MG63 (cell line): ENCODE data around the gene DNAJB12. TPM values are rescaled to one million over a fixed set of nuclear protein-coding genes. Genes with fewer than 3 reads are reported as not detected.
"Not testable (repeated sequence)": the region's sequence is repeated elsewhere in the genome, so short reads cannot be mapped to it uniquely, and the experiment has no call there.

Source experiments
- DNase-seq: peaks from one replicate; pipeline ENCODE4 v3.0.0-alpha.2; 2020
- H3K27me3 ChIP-seq: fragments of 250-450 bp; sonication (Bioruptor Pico); 2 replicates; pipeline ENCODE4 v1.5.1; 2020; ENCODE audit warnings: mild to moderate bottlenecking, moderate library complexity
- H3K36me3 ChIP-seq: fragments of 250-450 bp; sonication (Bioruptor Pico); 2 replicates; pipeline ENCODE4 v1.5.1; 2020; ENCODE audit warnings: mild to moderate bottlenecking, moderate library complexity
- H3K4me3 ChIP-seq: fragments of 250-450 bp; sonication (Bioruptor Pico); 2 replicates; pipeline ENCODE4 v1.5.1; 2020; ENCODE audit warnings: mild to moderate bottlenecking, moderate library complexity
- H3K9me3 ChIP-seq: fragments of 250-450 bp; sonication (Bioruptor Pico); 2 replicates; pipeline ENCODE4 v1.5.1; 2020; ENCODE audit warnings: mild to moderate bottlenecking, moderate library complexity
- total RNA-seq: library from RNA; depleted of rRNA; stranded (reverse); fragments of >200 nt; shearing (Covaris generic); gene quantifications from 2 replicates; pipeline ENCODE4 v1.2.3, GENCODE V29; 2014; ENCODE audit warnings: low replicate concordance

Gene DNAJB12
- total RNA-seq, 1 experiment from 2014 or later = 19.3 TPM

DNA sequence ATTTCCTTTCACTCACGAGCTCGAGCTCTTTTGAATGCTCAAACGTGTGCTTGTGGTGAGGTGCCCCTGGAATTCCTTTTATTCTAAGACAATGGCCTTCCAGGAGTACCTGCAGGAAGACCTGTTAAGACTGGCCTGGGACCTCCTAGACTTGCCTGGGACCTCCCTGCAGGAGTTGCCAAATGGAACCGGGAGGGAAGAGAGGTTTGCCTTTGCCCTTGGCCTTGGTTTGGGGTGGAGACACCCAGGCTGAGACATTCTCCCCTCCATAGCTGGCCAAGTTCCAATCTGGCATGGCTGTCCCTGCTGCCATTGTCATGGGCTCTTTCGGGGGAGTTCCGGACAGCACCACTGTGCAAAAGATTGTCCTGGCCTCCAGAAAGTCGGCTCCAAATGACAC lies 39.7 kb downstream of the DNAJB12 start:
- H3K36me3 ChIP-seq = no peaks in the 10 kb centered on the region
- no peak for DNase-seq
- H3K9me3 ChIP-seq = no peaks in the 10 kb centered on the region
- H3K4me3 ChIP-seq = no peak overlapping the region
- no peaks in the 10 kb centered on the region for H3K27me3 ChIP-seq

- no peak overlapping the region for H3K4me3 ChIP-seq
- no peaks in the 10 kb centered on the region for H3K36me3 ChIP-seq
- no peaks in the 10 kb centered on the region for H3K27me3 ChIP-seq
- no peaks in the 10 kb centered on the region for H3K9me3 ChIP-seq
- no peak for DNase-seq
These were observed 40.5 kb downstream of the DNAJB12 start for GRCh38 chr10:72314263-72314662.

DNA sequence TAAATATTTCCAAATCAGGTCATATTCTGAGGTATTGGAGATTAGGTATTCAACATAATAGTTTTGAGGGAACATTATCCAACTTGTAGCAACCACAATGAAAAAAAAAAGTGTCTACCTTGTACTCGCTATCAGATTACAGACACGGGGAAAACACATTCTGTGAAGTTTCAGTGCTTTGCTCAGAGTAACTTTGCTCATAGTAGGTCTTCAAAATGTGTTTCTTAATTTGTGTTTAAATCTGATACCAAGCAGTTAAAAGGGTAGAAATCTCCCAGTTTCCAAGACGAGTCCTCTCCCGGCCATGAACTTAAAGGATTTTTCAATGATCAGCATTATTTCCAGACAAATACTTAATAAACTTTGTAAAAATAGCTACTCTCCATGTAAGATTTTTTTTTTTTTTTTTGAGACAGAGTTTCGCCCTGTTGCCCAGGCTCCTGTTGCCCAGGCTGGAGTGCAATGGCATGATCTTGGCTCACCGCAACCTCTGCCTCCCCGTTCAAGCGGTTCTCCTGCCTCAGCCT lies 41.8 kb downstream of the DNAJB12 start:
- no peak overlapping the region for H3K4me3 ChIP-seq

DNA sequence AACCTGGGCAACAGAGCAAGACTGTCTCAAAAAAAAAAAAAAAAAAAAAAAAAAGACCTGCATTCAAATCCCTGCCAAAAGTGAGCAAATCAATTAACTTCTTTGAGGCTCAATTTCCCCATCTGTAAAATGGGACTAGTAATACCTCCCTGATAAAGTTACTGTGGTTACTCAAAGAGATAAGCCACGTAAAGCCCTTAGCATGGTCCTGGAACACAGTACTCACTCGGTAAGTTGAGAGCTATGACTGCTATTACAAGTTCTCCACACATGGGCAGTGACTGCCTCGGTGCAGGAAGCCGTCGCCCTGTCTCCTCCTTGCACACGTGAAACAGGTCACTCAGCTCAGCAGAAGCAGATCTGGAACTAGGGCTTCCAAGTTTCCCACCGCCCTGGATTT lies 43.1 kb downstream of the DNAJB12 start:
- no peak overlapping the region for H3K4me3 ChIP-seq
- H3K36me3 ChIP-seq = no peaks in the 10 kb centered on the region
- DNase-seq = no peak
- no peaks in the 10 kb centered on the region for H3K27me3 ChIP-seq
- no peaks in the 10 kb centered on the region for H3K9me3 ChIP-seq

More for the DNA sequence above, 41.8 kb downstream of the DNAJB12 start:
- no peaks in the 10 kb centered on the region for H3K27me3 ChIP-seq
- H3K9me3 ChIP-seq = no peaks in the 10 kb centered on the region
- no peaks in the 10 kb centered on the region for H3K36me3 ChIP-seq
- DNase-seq = no peak

DNA sequence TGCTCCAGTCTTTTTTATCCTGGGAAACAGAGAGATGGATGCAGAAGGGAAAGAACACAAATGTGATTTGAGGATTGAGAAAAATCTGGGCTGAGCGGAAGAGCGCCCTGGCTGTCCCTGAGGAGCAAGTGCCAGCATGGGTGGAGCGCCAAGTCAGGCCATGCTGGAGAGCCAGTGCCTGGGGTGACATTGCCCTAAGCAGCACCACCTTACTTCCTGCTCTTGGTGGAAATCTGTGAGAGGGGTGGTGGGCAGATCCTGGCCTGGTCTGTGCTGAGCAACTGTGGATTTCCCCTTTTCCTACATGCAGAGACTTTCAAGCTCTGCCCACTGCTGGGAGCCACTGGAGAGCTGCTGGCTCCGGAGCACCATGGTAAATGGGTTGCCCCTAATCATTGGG lies 44.1 kb downstream of the DNAJB12 start:
- Histone ChIP-seq H3K27me3 (no peaks in the 10 kb centered on the region), H3K9me3 (no peaks in the 10 kb centered on the region), H3K36me3 (no peaks in the 10 kb centered on the region), H3K4me3 (no peak overlapping the region)
- no peak for DNase-seq

- no peak overlapping the region for H3K4me3 ChIP-seq
- H3K27me3 ChIP-seq = no peaks in the 10 kb centered on the region
- H3K36me3 ChIP-seq = no peaks in the 10 kb centered on the region
- no peak for DNase-seq
- no peaks in the 10 kb centered on the region for H3K9me3 ChIP-seq
These were observed 44.5 kb downstream of the DNAJB12 start for GRCh38 chr10:72310241-72310633.

- Histone ChIP-seq H3K36me3 (no peaks in the 10 kb centered on the region), H3K4me3 (no peak overlapping the region), H3K9me3 (no peaks in the 10 kb centered on the region), H3K27me3 (no peaks in the 10 kb centered on the region)
- peak; percentile 42 for DNase-seq
These were observed 45.2 kb downstream of the DNAJB12 start for GRCh38 chr10:72309290-72310240.

- peak; percentile 88 for DNase-seq
These were observed 46.3 kb downstream of the DNAJB12 start for GRCh38 chr10:72308320-72308987.

DNA sequence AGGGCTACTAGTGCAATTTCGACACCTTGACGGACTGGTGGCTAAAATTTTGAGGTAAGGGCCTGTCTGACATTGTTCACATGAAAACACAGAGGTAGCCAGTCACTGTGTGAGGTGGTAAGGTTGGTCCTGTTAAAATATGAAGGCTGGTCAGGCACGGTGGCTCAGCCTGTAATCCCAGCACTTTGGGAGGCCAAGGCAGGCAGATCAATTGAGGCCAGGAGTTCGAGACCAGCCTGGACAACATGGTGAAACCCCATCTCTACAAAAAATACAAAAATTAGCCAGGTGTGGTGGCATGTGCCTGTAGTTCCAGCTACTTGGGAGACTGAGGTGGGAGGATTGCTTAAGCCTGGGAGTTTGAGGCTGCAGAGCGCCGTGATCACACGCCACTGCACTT lies 47.0 kb downstream of the DNAJB12 start:
- H3K27me3 ChIP-seq, DNase-seq, H3K4me3 ChIP-seq, H3K9me3 ChIP-seq, H3K36me3 ChIP-seq: not testable (repeated sequence)

More at GRCh38 chr10:72308320-72308987, 46.3 kb downstream of the DNAJB12 start:
- no peaks in the 10 kb centered on the region for H3K9me3 ChIP-seq
- no peaks in the 10 kb centered on the region for H3K27me3 ChIP-seq
- no peaks in the 10 kb centered on the region for H3K36me3 ChIP-seq
- no peak overlapping the region for H3K4me3 ChIP-seq

DNA sequence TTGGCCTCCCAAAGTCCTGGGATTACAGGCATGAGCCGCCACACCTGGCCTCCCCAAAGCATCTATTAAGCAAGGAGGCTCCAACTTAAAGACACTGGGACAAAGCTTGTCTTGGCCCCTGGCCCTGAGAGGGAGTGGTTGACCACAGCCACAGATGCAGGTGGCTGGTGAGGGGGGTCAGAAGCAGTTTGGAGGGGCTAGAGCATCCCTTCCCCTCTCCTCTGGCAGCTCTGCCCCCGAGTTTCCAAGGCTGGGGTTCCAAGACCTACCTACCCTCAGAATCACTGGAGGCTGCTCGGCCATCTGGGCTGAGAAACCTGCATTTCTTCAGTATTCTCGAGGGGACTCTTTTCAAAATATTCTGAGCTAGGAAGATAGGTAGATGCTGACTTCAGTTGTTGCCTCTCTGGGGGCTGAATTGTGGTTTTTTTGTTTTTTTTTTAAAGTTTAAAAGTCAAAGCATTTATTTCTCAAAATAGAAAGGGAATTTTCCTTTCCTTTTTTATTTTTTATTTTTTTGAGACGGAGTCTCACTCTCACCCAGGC lies 48.4 kb downstream of the DNAJB12 start:
- no peaks in the 10 kb centered on the region for H3K9me3 ChIP-seq
- no peak overlapping the region for H3K4me3 ChIP-seq
- H3K27me3 ChIP-seq = no peaks in the 10 kb centered on the region
- no peak for DNase-seq
- H3K36me3 ChIP-seq = no peaks in the 10 kb centered on the region

GRCh38 chr10:72303424-72304128 lies 51.1 kb downstream of the DNAJB12 start:
- Histone ChIP-seq H3K4me3 (no peak overlapping the region), H3K36me3 (no peaks in the 10 kb centered on the region), H3K27me3 (no peaks in the 10 kb centered on the region), H3K9me3 (no peaks in the 10 kb centered on the region)
- no peak for DNase-seq

DNA sequence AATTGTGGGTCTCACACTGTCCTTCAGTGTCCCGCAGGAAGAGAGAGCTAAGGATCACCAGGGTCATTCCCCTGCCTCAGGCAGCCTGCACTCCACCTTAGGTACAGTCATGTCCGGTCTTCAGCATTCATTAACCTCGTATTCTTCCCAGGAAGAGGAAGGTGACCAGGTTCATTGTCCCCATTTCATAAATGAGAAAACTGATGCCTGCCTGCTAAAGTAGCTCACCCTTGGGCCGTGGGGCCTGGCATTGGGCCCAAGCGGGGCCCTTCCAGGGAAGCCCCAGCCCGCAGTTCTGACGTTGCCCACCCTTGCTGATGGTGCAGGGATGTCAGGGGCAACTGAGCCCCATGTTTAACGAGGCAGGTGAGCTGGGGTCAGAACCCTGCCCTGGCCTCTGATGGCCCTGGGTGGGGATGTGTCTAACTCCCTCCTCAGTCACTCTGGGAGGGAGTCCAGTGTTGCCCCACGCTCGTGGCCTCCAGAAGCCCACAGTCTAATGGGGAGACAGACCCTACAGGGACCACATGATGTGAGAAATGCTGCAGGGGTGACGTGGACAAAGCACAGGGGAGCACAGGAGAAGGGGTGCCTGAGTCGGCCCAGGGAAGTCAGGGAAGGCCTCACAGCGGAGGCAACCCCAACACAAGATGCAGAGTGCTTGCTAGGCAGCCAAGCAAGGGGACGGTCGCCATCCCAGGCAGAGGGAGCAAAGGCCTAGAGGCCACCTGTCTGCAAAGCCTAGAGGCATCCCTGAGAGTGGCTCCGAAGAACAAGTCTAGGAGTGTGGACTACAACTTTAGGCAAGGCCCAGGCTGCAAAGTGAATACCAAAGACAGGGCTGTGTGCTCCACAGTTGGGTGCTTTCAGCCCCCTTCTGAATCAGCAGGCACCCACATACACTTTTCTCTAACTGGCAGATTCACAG lies 55.9 kb downstream of the DNAJB12 start:
- DNase-seq = no peak
- no peaks in the 10 kb centered on the region for H3K36me3 ChIP-seq
- no peak overlapping the region for H3K4me3 ChIP-seq
- no peaks in the 10 kb centered on the region for H3K27me3 ChIP-seq
- H3K9me3 ChIP-seq = no peaks in the 10 kb centered on the region

DNA sequence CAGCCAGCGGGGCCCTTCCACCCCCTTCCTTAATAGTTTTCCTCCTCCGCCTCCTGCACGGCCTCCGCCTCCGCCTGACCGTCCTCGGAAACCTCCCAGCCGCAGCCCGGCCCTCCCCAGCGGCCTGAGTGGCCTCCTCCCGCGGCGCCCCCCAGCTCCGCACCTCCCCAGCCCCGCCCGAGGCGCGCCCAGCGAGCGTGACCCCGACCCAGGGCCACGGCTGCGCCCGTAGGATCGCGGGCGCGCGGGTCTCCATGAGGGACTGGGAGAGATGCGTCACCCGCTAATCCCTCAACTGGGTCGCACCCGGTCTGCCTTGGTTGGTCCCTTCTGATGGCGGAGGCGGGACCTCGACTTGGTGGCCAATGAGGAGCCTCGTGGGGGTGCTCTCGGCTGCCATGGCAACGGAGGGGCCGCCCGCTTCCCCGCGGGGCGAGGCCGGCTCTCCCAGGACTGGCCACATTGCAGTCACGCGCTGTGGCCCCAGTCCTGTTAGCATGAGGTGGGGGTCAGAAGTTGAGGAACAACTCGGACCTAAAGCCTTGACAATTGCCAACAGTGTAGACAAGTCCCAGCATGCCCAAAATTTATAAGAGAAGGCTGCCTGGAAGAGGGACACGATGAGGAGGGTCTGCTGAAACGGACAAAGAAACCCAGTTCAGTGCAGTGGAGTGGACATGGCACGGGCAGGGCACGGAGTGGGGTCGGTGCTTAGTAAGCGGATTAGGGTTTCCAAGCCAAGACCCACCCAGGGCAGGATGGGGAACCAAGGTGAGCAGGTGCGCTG lies 56.7 kb downstream of the DNAJB12 start:
- Histone ChIP-seq H3K4me3 (peak overlapping the region; percentile 57), H3K27me3 (no peaks in the 10 kb centered on the region), H3K9me3 (no peaks in the 10 kb centered on the region), H3K36me3 (no peaks in the 10 kb centered on the region)
- DNase-seq = peak; percentile 99

DNA sequence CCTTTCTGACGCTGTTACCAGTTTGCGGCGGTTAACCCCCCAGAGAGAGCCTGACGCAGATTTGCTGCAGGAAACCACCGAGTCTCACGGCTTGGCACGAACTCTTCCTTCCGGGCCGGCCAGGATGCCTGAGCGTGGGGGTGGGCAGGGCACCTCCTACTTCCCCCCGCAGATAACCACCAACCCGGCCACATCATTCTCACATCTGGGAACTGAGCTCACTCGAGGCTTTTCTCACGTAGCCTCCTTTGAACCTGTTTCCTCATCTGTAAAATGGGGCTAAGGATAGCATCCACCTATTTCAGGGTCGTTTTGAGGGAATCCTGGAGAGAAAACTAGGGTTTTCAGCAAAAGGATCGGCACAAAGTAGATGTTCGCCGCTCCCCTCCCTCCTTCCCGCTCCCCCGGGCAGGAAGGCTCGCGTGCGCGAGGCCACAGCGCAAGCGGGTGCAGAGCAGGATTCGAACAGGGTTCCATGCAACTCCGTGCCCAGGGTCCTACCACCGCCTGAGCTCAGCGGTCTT lies 57.4 kb downstream of the DNAJB12 start:
- peak; percentile 95 for DNase-seq
- H3K4me3 ChIP-seq = peak overlapping the region; percentile 57
- no peaks in the 10 kb centered on the region for H3K27me3 ChIP-seq
- H3K36me3 ChIP-seq = no peaks in the 10 kb centered on the region
- no peaks in the 10 kb centered on the region for H3K9me3 ChIP-seq

DNA sequence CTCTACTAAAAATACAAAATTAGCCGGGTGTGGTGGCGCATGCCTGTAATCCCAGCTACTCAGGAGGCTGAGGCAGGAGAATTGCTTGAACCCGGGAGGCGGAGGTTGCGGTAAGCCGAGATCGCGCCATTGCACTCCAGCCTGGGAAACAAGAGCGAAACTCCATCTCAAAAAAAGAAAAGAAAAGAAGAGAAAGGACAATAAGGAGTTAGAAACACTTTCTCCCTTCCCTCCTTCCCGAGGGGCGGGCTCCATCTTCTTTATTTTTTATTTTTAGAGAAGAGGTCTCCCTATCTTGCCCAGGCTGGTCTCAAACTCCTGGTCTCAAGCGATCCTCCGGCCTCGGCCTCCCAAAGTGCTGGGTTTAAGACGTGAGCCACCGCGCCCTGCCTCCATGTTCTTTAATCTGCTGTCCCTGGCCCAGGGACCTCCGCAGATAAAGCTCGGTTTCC lies 57.9 kb downstream of the DNAJB12 start:
- not testable (repeated sequence) for H3K27me3 ChIP-seq, H3K36me3 ChIP-seq, DNase-seq, H3K9me3 ChIP-seq
- peak overlapping the region; percentile 57 for H3K4me3 ChIP-seq
